ENCODE results near the gene STX8. TPM values are rescaled to one million over a fixed set of nuclear protein-coding genes. Genes with fewer than 3 reads are reported as not detected.
"Not testable (repeated sequence)": the region's sequence is repeated elsewhere in the genome, so short reads cannot be mapped to it uniquely, and the experiment has no call there.

STX8 gene
- polyA plus RNA-seq, 1 experiment: 44.7 TPM

GRCh38 chr17:9606453-9606852 is 30.8 kb upstream of the STX8 start:
- DNase-seq (ENCODE audit: low read depth): no peak
- no peaks in the 10 kb centered on the region for H3K36me3 ChIP-seq (ENCODE audit: control insufficient read depth, insufficient read depth, low read length)
- ChIA-PET POLR2A (no interaction called here), CTCF (no interaction called here)
- TF ChIP-seq CTCF (IDR thresholded peaks at IDR 0.05; ENCODE audit: insufficient read depth, low read depth, low read length): no peak
- H3K27me3 ChIP-seq (ENCODE audit: control insufficient read depth, insufficient read depth, low read length): no peaks in the 10 kb centered on the region
- no peak overlapping the region for H3K4me3 ChIP-seq (ENCODE audit: low read depth, low read length)

GRCh38 chr17:9604583-9604982 is 29.0 kb upstream of the STX8 start:
- POLR2A ChIA-PET; H3K36me3 ChIP-seq (ENCODE audit: control insufficient read depth, insufficient read depth, low read length); H3K27me3 ChIP-seq (ENCODE audit: control insufficient read depth, insufficient read depth, low read length); H3K4me3 ChIP-seq (ENCODE audit: low read depth, low read length); DNase-seq (ENCODE audit: low read depth): not testable (repeated sequence)
- CTCF ChIA-PET: interaction anchor here (0.8 kb wide), 1 partner anchor 28 kb away, joined by 3 read pairs; the partner anchor contains the start of gene CFAP52

DNA sequence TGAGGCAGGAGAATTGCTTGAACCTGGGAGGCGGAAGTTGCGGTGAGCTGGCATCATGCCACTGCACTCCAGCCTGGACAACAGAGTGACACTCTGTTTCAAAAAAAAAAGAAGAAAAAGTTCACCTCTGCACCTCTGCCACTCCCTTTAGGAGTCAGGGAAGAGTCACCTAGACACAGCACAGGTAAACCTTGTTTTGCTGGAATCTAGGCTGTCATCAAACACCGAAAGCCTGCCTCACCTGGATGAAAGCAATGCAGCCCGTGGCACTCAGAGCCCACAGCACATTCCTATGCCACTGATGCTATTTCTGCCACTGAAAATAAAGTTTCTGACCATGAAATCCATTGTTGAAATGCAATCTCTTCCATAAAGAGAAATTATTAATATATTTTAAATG is 23.0 kb upstream of the STX8 start:
- CTCF ChIA-PET: no interaction called here
- DNase-seq (ENCODE audit: low read depth): no peak
- no peak overlapping the region for H3K4me3 ChIP-seq (ENCODE audit: low read depth, low read length)
- POLR2A ChIA-PET: no interaction called here
- H3K36me3 ChIP-seq (ENCODE audit: control insufficient read depth, insufficient read depth, low read length): no peaks in the 10 kb centered on the region
- H3K27me3 ChIP-seq (ENCODE audit: control insufficient read depth, insufficient read depth, low read length): no peaks in the 10 kb centered on the region
- no peak for TF ChIP-seq CTCF (IDR thresholded peaks at IDR 0.05; ENCODE audit: insufficient read depth, low read depth, low read length)

DNA sequence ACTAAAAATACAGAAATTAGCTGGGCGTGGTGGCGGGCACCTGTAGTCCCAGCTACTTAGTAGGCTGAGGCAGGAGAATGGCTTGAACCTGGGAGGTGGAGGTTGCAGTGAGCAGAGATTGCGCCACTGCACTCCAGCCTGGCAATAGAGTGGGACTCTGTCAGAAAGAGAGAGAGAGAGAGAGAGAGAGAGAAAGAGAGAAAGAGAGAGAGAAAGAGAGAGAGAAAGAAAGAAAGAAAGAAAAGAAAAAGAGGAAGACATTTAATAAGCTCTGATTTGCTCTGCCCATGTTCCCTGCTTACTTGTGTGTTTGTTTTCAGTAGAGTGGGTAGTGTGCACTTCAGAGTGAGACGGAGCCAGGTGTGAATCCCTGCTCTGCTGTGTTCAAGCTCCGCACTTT is 22.0 kb upstream of the STX8 start:
- H3K4me3 ChIP-seq (ENCODE audit: low read depth, low read length); POLR2A ChIA-PET; DNase-seq (ENCODE audit: low read depth); H3K36me3 ChIP-seq (ENCODE audit: control insufficient read depth, insufficient read depth, low read length); H3K27me3 ChIP-seq (ENCODE audit: control insufficient read depth, insufficient read depth, low read length): not testable (repeated sequence)
- CTCF ChIA-PET: interaction anchor here (2.7 kb wide), 1 partner anchor 21 kb away, joined by 14 read pairs; the partner anchor contains the start of gene CFAP52

DNA sequence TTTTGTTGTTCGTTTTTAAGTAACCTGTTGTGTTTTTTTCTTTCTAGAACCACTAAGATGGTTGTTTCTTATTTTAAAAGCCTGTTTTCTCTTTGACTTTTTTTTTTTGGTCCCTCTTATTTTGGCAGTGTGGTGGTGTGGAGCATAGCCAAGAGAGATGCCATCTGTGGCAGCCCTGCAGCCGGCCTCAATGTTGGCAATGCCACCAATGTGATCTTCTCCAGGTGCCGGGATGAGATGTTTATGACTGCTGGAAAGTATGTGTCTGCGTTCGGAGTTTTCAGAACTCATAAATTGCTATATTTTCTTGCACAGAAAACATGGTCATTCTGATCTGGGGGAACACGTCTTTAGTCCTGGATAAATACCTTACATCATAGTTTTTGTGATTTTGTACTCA is 18.4 kb upstream of the STX8 start:
- no peak for DNase-seq (ENCODE audit: low read depth)
- Histone ChIP-seq H3K4me3 (ENCODE audit: low read depth, low read length) (no peak overlapping the region), H3K27me3 (ENCODE audit: control insufficient read depth, insufficient read depth, low read length) (no peaks in the 10 kb centered on the region), H3K36me3 (ENCODE audit: control insufficient read depth, insufficient read depth, low read length) (no peaks in the 10 kb centered on the region)
- ChIA-PET CTCF (no interaction called here), POLR2A (no interaction called here)
- no peak for TF ChIP-seq CTCF (IDR thresholded peaks at IDR 0.05; ENCODE audit: insufficient read depth, low read depth, low read length)

GRCh38 chr17:9587969-9588656 is 12.5 kb upstream of the STX8 start:
- ChIA-PET POLR2A (no interaction called here), CTCF (interaction anchor here (1.7 kb wide), 1 partner anchor 11 kb away, joined by 6 read pairs; the partner anchor contains the start of gene CFAP52)
- Histone ChIP-seq H3K27me3 (ENCODE audit: control insufficient read depth, insufficient read depth, low read length) (no peaks in the 10 kb centered on the region), H3K4me3 (ENCODE audit: low read depth, low read length) (no peak overlapping the region), H3K36me3 (ENCODE audit: control insufficient read depth, insufficient read depth, low read length) (no peaks in the 10 kb centered on the region)
- DNase-seq (ENCODE audit: low read depth): no peak
- TF ChIP-seq CTCF (IDR thresholded peaks at IDR 0.05; ENCODE audit: insufficient read depth, low read depth, low read length): no peak
